ENCODE data around the gene ZBTB7A.

ZBTB7A gene

GRCh38 chr19:4053423-4054324 lies 13.0 kb downstream of the ZBTB7A start:
- DNase-seq: no peak

- no peak for DNase-seq
Measured at GRCh38 chr19:4052993-4053422, 13.7 kb downstream of the ZBTB7A start.

GRCh38 chr19:4052114-4052992 lies 14.3 kb downstream of the ZBTB7A start:
- DNase-seq: no peak

GRCh38 chr19:4051175-4052101 lies 15.3 kb downstream of the ZBTB7A start:
- no peak for DNase-seq

GRCh38 chr19:4049432-4049831 lies 17.3 kb downstream of the ZBTB7A start:
- no peak for DNase-seq

- DNase-seq: no peak
Measured at GRCh38 chr19:4046946-4047683, 19.6 kb downstream of the ZBTB7A start.

- no peak for DNase-seq
Measured at GRCh38 chr19:4046362-4046691, 20.4 kb downstream of the ZBTB7A start.

- DNase-seq: no peak
Measured at GRCh38 chr19:4045597-4046361, 20.9 kb downstream of the ZBTB7A start.

GRCh38 chr19:4044990-4045465 lies 21.7 kb downstream of the ZBTB7A start:
- DNase-seq: no peak

- no peak for DNase-seq
Measured at GRCh38 chr19:4043966-4044715, 22.6 kb downstream of the ZBTB7A start.

- no peak for DNase-seq
Measured at GRCh38 chr19:4043401-4043800, 23.3 kb downstream of the ZBTB7A start.

- no peak for DNase-seq
Measured at GRCh38 chr19:4042731-4043082, 24.0 kb downstream of the ZBTB7A start.

GRCh38 chr19:4042064-4042730 lies 24.5 kb downstream of the ZBTB7A start:
- no peak for DNase-seq

GRCh38 chr19:4038661-4039423 lies 27.9 kb downstream of the ZBTB7A start:
- DNase-seq: no peak

- no peak for DNase-seq
Measured at GRCh38 chr19:4038057-4038456, 28.6 kb downstream of the ZBTB7A start.

GRCh38 chr19:4037301-4037949 lies 29.3 kb downstream of the ZBTB7A start:
- no peak for DNase-seq

- no peak for DNase-seq
Measured at GRCh38 chr19:4036576-4037300, 30.0 kb downstream of the ZBTB7A start.

All from fibroblast of skin of scalp (primary cell).